Urothelium cell line (cell line): ENCODE results near the gene TMEM233.
"Not testable (repeated sequence)": the region's sequence is repeated elsewhere in the genome, so short reads cannot be mapped to it uniquely, and the experiment has no call there.

ENCODE experiments used
- DNase-seq: peaks from one replicate; pipeline ENCODE4 v3.0.0; 2011; ENCODE audit warnings: low spot score, mixed read lengths
- FAIRE-seq: peaks from 2 replicates; lab custom pipeline; 2011; peaks lifted over from hg19 to GRCh38; lab: Jason Lieb, UNC

The TMEM233 gene

DNA sequence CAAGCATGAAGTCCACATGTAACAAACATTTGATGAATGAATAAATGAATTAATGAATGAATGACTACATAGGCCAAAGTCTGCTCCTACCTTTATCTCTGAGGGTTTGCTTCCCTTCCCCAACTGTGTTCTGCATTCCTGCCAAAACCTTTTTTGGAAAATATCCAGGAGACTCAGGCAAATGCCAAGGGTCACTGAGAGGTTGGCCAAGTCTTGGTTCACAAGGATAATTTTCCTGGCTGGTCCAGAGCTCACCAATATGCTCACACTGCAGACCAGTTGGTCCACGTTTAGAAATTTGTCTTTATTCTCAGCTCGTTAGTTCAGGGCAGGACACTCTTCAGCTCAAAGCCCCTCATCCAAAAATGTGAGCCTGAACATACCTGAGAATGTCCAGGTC is 10.2 kb downstream of the TMEM233 start:
- FAIRE-seq (no peak), DNase-seq (no peak)

DNA sequence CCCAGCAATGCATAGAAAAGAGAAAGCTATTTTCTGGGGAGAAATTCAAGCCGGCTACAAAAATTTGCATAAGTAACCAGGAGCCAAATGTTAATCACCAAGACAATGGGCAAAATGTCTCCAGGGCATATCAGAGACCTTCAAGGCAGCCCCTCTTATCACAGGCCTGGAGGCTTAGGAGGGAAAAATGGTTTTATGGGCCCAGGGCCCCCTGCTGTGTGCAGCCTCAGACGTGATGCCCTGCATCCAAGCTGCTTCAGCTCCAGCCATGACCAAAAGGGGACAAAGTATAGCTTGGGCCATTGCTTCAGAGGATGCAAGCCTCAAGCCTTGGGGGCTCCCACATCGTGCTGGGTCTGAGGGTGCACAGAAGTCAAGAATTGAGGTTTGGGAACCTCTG is 15.8 kb downstream of the TMEM233 start:
- DNase-seq (no peak), FAIRE-seq (no peak)

DNA sequence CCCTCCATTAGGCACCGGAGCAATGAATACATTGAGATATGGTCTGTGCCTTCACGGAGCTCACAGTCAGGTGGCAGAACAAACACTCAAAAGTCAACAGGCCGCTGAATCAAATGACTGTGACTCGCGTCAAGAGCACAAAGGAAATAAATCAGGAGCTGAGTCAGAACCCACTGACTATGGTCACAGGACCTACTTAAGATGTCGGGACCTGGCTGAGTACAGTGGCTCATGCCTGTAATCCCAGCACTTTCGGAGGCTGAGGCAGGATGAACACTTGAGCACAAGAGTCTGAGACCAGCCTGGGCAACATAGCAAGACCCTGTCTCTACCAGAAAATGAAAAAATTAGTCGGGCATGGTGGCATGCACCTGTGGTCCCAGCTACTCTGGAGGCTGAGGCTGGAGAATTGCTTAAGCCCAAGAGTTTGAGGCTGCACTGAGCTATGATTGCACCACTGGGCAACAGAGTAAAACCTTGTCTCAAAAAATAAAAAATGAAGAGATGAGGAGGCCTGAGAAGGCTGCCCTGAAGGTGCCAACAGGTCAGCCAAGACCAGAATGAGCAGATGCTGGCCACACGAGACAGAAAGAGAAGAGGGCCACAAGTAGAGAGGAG is 19.9 kb downstream of the TMEM233 start:
- peak; percentile 44 for DNase-seq
- no peak for FAIRE-seq

DNA sequence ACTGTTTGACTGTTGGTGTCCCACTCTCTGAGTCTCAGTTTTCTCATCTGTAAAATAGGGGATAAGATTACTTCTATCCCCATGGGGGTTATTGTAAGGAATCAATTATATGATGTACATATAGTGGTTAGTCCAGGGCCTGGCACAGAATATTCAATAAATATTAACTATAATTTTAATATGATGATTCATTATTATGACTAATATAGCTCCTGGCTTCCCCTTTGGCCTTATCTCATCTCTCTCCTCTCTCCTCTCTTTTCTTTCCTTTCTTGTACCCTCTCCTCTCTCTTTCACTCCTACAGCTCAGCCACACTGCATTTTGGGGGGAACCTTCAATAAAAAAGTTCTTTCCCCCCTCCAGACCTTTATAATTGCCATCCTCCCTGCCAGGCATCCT is 21.1 kb downstream of the TMEM233 start:
- DNase-seq = no peak
- FAIRE-seq = no peak

DNA sequence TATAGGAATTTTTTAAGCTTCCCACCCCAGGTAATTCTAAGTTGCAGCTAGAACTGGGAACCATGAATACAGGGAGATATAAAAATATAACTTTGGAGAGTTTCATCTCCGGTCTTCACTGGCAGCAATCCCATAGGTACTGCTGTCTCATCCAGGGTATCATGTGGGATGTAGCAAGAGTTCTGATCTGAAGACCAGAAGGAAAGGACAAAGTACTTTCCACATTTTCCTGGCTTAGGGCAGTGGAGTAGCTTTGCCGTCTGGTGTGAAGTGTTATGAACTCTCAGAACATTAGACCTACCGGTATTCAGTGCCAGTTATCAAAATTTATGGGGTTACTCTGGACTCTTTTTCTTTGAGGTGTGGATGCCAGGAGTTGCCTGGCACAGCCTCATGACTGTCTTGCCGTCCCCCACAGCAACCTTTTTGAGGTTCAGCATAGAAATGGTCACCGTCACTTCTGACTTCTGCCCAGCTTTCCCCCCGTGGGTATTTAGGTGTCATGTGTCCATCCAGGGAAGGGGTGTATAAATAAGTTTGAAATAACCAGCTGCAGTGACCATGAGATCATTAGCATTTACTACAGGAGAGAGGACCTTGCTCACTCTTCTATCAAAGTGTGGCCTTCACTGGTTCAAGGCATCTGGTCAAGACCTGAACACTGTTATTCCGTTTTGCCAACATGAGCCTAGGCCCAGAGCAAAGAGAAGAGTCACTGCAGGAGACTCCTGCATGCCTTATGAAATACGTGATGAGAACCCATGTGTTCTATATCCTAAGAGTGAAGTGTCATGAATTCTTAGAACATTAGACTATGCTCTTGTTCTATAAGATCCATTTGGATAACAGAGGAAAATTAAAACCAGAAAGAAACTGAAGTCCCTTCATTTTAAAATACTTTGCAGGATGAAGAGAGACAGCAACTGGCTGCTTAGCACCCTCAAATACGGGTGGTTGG is 22.2 kb downstream of the TMEM233 start:
- FAIRE-seq = no peak
- no peak for DNase-seq

DNA sequence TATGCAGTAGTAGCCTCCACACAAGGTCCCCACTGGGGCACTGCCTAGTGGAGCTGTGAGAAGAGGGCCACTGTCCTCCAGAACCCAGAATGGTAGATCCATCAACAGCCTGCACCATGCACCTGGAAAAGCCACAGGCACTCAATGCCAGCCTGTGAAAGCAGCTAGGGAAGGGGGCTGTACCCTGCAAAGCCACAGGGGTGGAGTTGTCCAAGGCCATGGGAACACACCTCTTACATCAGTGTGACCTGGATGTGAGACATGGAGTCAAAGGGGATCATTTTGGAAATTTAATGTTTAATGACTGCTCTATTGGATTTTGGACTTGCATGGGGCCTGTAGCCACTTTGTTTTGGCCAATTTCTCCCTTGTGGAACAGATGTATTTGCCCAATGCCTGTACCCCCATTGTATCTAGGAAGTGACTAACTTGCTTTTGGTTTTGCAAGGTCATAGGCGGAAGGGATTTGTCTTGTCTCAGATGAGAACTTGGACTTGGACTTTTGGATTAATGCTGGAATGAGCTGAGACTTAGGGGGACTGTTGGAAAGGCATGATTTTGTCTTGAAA is 24.8 kb downstream of the TMEM233 start:
- not testable (repeated sequence) for DNase-seq, FAIRE-seq

DNA sequence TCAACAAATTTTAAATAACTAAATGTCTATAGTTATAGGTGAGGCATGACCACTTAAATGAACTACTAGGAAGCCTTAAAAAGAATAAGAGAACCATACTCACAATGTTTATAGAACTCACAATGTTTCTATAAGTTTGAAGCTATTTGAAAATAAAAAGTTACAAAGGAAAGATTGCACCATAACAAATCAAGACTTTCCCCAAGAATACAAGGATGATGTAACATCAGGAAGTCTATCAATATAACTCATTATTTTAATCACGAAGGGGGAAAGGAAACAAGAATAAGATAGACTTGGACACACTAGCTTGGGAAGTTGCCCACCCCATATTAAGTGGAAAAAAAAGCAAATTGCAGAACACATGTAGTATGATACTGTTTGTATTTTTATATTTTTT is 26.9 kb downstream of the TMEM233 start:
- no peak for FAIRE-seq
- no peak for DNase-seq

DNA sequence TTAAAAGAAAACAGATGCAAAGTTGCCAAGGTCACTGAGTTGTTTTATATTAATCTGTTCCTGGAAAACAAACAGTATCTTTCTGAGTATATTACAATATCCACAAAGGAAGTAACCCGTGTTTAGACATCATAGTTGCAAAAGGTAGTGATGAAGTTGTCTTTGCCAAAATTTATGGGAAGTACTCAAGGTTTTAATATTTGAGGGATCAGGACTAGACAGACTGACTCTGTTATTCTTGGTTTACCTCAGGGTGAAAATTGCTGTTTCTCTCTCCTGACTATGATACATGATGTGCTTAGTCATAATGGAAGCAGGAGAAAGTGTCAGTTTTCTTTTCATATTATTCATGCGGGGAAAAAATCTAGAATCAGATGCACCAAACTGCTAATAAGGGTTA is 28.3 kb downstream of the TMEM233 start:
- no peak for FAIRE-seq
- DNase-seq = no peak

DNA sequence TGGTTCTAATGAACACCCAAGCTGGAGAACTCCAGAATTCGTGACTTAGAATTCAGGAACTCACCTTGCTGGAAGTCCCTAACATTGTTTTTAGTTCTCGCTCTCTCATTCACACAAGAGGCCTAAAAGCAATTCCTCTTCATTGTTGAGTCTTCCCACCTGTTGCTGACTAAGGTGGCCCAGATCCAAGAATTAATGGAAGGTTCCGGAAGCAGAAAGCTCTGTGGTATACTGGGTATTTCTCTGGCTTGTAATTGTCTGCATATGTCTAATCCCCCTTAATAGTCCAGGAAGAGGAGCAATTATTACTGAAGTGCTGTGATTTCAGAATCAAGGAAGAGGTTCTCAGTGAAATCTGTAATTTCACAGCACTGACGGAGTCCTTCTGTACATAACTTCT is 31.4 kb downstream of the TMEM233 start:
- peak; percentile 26 for DNase-seq
- FAIRE-seq = no peak

DNA sequence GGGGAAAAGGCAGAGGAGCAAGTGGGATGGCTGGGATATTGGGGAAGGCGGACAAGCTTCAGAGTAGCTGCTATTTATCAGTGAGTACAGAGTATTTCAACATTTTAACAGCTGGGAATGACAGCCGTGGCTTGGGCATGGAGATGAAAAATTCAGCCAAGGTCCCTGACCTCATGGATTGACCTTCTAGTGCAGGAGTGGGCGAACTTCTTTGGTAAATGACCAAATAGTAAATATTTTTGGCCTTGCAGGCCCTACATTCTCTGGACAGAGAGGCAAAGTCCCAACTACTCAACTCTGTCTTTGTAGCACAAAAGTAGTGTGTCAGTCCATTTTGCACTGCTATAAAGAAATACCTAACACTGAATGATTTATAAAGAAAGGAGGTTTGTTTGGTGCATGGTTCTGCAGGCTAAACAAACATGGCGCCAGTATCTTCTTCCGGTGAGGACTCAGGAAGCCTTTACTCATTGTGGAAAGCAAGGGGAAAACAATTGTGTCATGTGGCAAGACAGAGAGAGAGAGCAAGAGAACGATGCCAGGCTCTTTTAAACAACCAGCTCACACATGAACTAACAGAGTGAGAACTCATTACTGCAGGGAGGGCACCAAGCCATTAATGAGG is 33.6 kb downstream of the TMEM233 start:
- no peak for DNase-seq
- no peak for FAIRE-seq

DNA sequence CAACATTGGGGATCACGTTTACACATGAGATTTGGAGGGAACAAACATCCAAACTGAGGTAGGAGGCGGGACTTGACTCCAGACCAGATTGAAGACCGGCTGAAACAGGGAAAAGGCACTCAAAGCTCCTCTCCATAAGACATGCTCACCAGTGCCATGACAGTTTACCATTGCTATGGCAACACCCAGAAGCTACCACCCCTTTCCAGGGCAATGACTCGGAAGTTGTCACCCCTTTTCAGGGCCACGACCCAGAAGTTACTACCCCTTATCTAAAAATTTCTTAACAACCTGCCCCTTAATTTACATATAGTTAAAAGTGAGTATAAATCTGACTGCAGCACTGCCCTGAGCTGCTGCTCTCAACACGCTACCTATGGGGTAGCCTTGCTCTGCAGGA is 34.1 kb downstream of the TMEM233 start:
- DNase-seq (no peak), FAIRE-seq (no peak)

DNA sequence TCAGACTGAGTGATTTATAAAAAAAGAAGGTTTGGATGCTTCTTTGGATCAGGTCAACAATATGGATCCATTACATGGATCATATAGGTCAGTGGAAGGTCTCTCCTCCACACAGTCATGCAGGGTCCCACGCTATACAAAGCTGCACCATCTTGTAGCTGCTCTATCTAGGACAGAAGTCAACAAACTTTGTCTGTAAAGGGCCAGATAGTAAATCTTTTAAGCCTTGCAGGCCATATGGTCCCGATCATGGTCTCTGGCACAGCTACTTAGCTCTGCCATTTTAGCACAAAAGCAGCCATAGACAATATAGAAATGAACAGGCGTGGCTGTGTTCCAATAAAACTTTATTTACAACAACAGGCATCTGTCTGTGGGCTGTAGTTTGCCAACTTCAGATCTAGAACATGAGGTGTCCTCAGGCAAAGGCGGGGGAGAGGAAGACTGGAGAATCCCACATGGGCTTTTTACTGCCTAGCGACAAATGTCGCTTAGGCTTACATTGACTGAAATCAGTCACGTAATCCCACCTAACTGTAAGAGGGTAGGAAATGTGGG is 36.7 kb downstream of the TMEM233 start:
- DNase-seq (no peak), FAIRE-seq (no peak)

DNA sequence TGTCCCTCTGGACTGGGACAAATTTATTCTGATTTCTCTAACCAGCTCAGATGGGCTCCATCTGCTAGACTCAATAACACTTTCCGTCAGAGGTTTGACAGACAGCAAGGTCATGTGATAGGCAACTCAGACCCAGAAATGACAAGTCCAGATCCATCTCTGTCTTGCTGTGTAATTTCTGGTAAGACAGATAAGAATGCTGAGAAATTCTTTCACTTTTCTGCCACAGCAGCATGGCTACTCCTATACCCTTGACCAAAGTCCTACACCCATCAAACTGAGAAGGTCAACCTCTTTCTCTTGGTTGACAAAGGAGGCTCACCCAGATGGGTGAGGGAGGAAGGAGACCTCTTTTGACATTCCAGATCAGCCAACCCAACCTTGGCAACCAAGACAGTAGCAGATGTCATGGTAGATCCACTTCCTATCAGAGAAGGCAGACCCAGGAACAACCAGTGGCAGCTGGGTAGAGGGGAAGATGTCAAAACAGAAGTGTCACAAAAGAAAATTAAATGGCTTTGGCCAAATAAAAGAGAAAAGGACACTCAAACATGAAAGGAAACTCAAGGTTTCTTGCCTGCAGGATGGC is 37.5 kb downstream of the TMEM233 start:
- FAIRE-seq (no peak), DNase-seq (no peak)

DNA sequence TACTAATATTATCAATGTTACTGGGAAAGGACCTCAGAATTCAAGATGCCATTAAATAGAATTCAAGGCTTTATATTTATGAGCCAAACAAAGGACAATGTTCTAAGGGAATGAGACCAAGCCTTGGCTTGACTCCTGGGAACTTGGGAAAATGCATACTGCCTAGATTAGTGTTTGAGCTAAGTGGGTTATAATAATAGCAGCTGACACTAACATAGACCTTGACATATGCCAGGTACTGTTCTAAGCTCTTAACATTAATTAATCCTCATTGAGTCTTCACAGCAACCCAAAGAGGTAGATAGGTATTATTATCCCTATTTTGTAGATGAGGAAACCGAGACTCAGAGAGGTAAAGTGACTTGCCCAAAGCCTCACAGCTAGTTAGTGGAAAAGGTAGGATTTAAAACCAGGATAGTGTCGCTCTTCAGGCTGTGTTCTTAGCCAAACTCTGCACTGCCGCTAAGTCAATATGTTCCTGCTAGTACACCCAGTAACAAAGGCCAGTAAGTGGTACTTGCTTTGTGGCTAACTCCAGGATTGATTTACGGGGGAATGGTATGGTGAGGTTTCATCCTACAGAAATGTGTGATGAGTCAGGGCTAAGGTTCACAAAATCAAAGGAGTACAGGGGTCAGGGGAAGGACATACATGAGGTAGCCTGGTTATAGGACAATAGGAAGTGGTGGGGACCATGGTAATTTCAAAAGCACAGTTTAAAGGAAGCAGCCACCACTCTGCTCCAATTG is 38.5 kb downstream of the TMEM233 start:
- FAIRE-seq = no peak

DNA sequence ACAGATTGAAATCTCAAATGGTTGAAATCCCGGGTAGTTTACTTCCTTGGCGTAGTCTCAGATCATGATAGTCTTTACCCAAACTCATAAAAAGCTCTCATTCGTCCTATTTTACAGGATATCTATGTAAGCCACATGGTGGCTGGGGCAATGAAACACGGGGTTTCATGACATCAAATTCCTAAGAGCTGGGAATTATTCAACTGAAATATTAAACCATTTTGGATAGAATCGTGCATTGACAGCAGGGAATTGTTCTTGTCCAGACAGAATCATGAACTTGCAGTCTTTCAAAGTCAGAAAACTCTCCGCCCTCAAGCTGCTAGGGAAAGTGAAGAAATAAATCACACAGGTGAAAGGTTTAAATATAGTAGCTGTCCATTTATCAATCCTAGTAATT is 41.2 kb downstream of the TMEM233 start:
- FAIRE-seq (no peak), DNase-seq (no peak)

More for the DNA sequence above, 38.5 kb downstream of the TMEM233 start:
- peak; percentile 52 for DNase-seq

DNA sequence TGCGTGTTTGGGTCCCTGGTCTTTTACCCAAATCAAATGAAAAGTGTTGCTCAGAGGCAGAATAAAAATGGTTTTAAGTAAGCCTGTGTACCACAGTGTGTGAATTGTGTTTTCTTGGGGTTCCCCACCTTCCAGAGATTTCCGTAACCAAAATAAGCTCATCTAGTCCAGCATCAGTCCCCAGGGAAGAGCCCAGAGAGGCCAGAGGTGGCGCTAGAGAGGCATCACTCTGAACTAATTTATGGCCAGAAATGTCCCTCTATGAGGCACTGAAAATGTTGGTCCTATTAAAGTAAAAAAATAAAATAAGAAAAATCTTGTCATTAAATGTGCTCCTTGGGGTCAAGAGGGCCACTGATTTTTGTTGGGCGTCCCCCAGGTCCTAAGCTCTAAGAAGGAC is 49.4 kb downstream of the TMEM233 start:
- FAIRE-seq (no peak), DNase-seq (no peak)

DNA sequence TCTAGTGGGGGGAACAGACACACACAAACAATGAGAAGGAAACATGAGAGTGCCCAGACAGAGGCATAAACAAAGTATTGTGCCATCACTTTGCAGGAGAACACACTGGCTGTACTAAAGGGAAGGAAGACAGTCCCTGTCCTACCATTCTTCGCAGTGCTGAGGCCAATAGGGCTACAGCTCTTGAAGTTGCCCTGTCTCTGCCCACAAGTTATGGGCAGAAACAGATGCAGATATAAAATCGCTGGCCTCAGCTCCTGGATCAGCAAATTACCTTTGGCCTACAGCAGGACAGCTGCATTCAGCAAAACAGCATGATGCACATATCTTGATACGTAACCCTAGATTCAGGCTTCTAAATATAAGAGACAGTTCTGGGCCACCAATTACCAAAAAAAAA is 51.4 kb downstream of the TMEM233 start:
- no peak for DNase-seq
- FAIRE-seq = no peak

DNA sequence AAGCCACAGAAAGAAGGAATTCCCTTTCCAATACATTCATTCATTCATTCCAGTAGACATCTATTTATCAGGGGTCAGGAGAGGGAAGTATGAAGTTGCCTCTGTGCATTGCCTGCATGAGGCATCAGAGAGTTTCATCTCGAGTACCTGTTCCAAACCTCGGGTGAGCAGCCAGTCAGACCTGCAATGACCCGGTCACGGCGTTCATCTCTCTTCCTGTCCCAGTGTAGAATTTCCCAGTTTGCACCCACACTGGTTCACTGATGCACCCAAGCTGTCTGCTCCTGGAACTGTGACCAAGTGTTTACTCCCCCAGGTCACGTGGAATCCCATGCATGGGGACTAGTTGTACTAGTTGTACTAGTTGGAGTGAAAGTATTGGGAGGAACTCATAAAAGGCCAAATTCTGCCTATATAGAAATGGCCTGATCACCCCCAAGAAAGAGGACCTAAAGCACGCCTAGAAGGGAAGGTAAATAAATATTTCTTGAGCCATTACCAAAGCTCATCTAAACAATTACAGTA is 52.0 kb downstream of the TMEM233 start:
- DNase-seq (no peak), FAIRE-seq (no peak)

DNA sequence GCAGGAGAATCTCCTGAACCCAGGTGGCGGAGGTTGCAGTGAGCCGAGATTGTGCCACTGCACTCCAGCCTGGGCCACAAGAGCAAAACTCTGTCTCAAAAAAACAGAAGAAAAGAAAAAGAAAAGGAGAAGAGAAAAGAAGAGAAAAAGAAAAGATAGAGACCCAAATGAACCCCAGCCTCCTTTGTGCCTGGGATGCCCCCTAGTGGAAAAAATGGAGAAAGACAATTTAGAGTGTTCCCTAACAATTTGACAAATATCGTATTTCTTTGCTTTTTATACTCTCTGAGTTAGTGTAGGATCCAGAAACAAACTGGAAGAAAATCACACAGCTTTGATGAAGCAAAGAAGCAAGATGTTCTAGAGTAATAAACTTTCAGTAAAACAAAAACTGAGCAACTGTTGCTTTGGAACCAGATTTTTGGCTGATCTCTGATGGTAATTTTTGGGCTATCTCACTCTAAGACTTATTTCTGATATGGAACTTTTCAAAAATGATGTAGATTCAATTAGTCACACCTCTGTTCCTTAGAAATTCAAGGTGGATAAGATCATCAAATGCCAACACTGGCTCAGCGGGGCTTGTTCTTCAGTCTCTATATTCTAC is 55.7 kb downstream of the TMEM233 start:
- FAIRE-seq = no peak
- DNase-seq = peak; percentile 48
